ENCODE measurements around the gene PLCD1. TPM values are rescaled to one million over a fixed set of nuclear protein-coding genes. Genes with fewer than 3 reads are reported as not detected.

Gene PLCD1
- total and polyA plus RNA-seq, 2 donors (not counting 1 experiment from before 2014, with no cell fraction given), result 8.2 to 47.2 TPM

DNA sequence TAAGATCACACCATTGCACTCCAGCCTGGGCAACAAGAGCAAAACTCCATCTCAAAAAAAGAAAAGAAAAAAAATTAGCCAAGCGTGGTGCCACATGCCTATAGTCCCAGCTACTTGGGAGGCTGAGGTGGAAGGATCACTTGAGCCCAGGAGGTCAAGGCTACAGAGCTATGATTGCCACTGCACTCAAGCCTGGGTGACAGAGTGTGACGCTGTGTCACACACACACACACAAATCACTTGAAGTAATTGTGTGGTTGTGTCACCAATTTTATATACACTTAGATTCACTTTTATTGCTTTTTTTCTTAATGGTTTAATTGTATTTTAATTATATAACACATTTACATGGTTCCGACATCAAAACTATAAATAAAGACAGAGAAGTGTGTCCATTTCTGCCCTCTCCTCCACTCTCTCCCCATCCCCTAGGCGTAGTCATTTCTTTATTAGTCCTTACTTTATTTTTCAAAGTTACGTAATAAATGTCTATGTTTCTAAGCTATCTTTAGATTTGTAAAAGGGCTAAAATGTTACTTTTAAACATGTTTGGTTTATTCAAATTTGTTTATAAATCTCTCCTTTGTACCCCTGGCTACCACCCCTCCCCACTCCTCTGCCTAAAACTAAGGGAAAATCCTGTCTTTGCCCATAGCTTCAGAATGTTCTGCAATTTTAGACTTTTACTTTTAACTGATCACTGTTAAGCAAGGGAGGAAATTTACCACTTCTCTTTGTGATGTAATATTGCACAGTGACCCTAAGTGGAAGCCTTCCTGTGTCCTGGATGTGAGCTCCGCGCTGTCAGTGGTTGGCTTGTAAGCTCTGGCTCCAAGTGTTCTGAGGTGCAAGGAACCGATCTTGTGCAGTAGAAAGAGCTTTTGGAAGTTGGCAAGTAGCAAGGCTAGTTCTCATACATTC lies 49.6 kb downstream of the PLCD1 start:
- H3K27ac ChIP-seq (ENCODE audit: insufficient read depth, low read length), result no peak overlapping the region
- no peak for TF ChIP-seq EZH2 (IDR thresholded peaks at IDR 0.05; ENCODE audit: low read length, missing control alignments)
- TF ChIP-seq, protein P1, sequence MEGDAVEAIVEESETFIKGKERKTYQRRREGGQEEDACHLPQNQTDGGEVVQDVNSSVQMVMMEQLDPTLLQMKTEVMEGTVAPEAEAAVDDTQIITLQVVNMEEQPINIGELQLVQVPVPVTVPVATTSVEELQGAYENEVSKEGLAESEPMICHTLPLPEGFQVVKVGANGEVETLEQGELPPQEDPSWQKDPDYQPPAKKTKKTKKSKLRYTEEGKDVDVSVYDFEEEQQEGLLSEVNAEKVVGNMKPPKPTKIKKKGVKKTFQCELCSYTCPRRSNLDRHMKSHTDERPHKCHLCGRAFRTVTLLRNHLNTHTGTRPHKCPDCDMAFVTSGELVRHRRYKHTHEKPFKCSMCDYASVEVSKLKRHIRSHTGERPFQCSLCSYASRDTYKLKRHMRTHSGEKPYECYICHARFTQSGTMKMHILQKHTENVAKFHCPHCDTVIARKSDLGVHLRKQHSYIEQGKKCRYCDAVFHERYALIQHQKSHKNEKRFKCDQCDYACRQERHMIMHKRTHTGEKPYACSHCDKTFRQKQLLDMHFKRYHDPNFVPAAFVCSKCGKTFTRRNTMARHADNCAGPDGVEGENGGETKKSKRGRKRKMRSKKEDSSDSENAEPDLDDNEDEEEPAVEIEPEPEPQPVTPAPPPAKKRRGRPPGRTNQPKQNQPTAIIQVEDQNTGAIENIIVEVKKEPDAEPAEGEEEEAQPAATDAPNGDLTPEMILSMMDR (conservative IDR thresholded peaks at IDR 0.05 in 1 of 2, IDR thresholded peaks at IDR 0.05 in 1 of 2; ENCODE audit: low read depth in 1 of 2, low read length in 2 of 2), result no peak
- peaks cover 13% of the 10 kb centered on the region for H3K36me3 ChIP-seq (ENCODE audit: control insufficient read depth, insufficient read depth, low read length)
- no peak for DNase-seq (ENCODE audit: low read depth in 2 of 2)
- no peak overlapping the region for H3K4me2 ChIP-seq (ENCODE audit: extremely low read depth, insufficient read depth, low read length)
- H3K9ac ChIP-seq (ENCODE audit: insufficient read depth, low read length), result no peak overlapping the region
- H3K27me3 ChIP-seq (ENCODE audit: control insufficient read depth, insufficient read depth, low read length), result no peaks in the 10 kb centered on the region
- H3K79me2 ChIP-seq (ENCODE audit: control insufficient read depth, insufficient read depth, low read length), result no peaks in the 10 kb centered on the region
- no peaks in the 10 kb centered on the region for H3K9me3 ChIP-seq (ENCODE audit: control insufficient read depth, insufficient read depth, low read depth, low read length)
- no peaks in the 10 kb centered on the region for H3K4me1 ChIP-seq (ENCODE audit: control insufficient read depth, extremely low read depth, insufficient read depth, low read length)
- H3K4me3 ChIP-seq (replicated peaks in 1 of 4; ENCODE audit: control extremely low read depth in 1 of 4, insufficient read depth in 1 of 4, low read depth in 3 of 4, low read length in 4 of 4), result no peak overlapping the region
- no peak overlapping the region for H2AFZ ChIP-seq (ENCODE audit: low read length)
- H4K20me1 ChIP-seq (ENCODE audit: control insufficient read depth, extremely low read depth, insufficient read depth, low read length), result no peaks in the 10 kb centered on the region

DNA sequence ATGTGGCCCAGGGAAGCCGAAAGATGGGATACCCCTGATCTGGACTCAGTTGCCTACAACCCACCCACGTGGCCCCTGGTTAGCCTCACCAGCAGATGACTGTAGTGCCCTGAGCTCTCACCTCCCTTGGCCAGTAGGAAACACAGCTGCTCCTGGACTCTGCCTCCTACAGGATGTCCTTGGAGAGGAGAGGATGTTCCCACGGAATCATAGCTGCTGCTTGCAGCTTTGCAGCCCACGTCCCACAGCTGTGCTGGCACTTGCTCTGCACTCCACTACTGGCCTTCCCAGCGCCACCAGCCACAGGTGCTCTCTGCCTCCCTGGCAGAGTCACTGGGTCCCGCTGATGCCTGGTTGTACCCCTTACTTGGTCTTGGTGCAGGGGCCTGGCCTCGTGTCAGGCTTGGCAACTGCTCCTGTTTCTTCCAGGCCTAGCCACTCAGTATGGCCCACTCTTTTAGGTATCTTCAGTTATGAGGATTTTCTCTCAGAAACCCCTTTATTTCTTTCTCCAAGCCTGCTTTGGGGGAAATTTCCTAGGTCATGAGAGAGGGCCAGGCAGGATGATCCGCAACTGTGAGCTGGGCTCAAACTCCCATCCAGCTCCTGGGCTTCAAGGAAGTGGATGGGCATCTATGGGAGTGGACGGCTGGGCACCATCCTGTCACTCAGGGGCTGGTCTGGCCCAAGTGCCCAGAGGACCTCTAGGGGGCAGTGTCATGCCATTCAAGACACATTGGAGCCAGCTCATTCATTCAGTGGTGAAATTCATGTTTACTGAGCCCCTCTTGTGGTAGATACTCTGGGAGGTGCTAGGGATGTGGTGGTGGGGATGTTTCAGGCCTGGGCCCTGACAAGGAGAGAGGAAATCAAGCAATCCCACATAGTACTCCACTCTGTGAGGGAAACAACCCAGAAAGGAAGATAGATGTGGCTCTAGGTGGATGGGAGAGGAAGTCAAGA lies 55.0 kb downstream of the PLCD1 start:
- Histone ChIP-seq H3K79me2 (ENCODE audit: control insufficient read depth, insufficient read depth, low read length) (no peaks in the 10 kb centered on the region), H3K4me2 (ENCODE audit: extremely low read depth, insufficient read depth, low read length) (no peak overlapping the region), H3K4me3 (replicated peaks in 1 of 4; ENCODE audit: control extremely low read depth in 1 of 4, insufficient read depth in 1 of 4, low read depth in 3 of 4, low read length in 4 of 4) (no peak overlapping the region), H3K27ac (ENCODE audit: insufficient read depth, low read length) (no peak overlapping the region), H3K4me1 (ENCODE audit: control insufficient read depth, extremely low read depth, insufficient read depth, low read length) (no peaks in the 10 kb centered on the region), H3K9me3 (ENCODE audit: control insufficient read depth, insufficient read depth, low read depth, low read length) (no peaks in the 10 kb centered on the region), H3K36me3 (ENCODE audit: control insufficient read depth, insufficient read depth, low read length) (peaks cover 16% of the 10 kb centered on the region), H4K20me1 (ENCODE audit: control insufficient read depth, extremely low read depth, insufficient read depth, low read length) (no peaks in the 10 kb centered on the region), H3K9ac (ENCODE audit: insufficient read depth, low read length) (no peak overlapping the region), H2AFZ (ENCODE audit: low read length) (no peak overlapping the region), H3K27me3 (ENCODE audit: control insufficient read depth, insufficient read depth, low read length) (no peaks in the 10 kb centered on the region)
- peak; percentile 36 to 72 for DNase-seq (ENCODE audit: low read depth in 2 of 2)
- TF ChIP-seq, protein P1 (conservative IDR thresholded peaks at IDR 0.05 in 1 of 2, IDR thresholded peaks at IDR 0.05 in 1 of 2; ENCODE audit: low read depth in 1 of 2, low read length in 2 of 2), result peak; percentile 49 to 85
- TF ChIP-seq EZH2 (IDR thresholded peaks at IDR 0.05; ENCODE audit: low read length, missing control alignments), result no peak
